C4-2B (cell line): Measurements from ENCODE around the gene ASB11.

ENCODE experiments used
- CTCF ChIP-seq: fragments of 450-650 bp; conservative IDR thresholded peaks from 2 replicates; pipeline ENCODE4 v1.5.1; 2017; ENCODE audit warnings: mild to moderate bottlenecking
- ZFX ChIP-seq: fragments of 450-650 bp; IDR thresholded peaks from 2 replicates; pipeline ENCODE4 v1.6.1; 2017

DNA sequence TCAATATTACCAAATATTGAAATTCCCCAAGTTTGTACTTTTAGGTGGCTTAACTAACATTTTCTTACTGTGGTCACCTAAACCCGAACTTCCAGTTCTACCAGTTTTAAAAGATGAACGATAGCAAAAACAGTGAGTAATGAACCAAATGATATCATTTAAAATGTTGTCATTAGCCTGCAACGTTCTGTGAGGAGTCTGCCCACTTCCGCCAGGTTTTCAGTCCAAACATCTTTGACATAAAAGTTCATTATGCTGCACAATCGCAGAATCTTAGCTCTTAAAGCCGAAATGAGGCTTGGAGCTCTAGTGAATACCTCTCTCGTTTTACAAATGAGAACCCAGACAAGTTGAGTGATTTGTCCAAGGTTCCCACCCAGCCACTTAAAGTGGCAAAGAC is 19.1 kb upstream of the ASB11 start:
- TF ChIP-seq CTCF: no peak
- TF ChIP-seq ZFX: no peak
